ENCODE results near the gene NOXO1.
A peak's percentile ranks its signal among the peaks of the same experiment; 100 is the strongest.

The NOXO1 gene

GRCh38 chr16:1982013-1982433, 754 bp upstream of the NOXO1 start:
- FAIRE-seq (no peak), DNase-seq (ENCODE audit: insufficient read length, low spot score) (no peak)

GRCh38 chr16:1980770-1981087, 540 bp downstream of the NOXO1 start:
- DNase-seq (ENCODE audit: insufficient read length, low spot score) (no peak), FAIRE-seq (no peak)

DNA sequence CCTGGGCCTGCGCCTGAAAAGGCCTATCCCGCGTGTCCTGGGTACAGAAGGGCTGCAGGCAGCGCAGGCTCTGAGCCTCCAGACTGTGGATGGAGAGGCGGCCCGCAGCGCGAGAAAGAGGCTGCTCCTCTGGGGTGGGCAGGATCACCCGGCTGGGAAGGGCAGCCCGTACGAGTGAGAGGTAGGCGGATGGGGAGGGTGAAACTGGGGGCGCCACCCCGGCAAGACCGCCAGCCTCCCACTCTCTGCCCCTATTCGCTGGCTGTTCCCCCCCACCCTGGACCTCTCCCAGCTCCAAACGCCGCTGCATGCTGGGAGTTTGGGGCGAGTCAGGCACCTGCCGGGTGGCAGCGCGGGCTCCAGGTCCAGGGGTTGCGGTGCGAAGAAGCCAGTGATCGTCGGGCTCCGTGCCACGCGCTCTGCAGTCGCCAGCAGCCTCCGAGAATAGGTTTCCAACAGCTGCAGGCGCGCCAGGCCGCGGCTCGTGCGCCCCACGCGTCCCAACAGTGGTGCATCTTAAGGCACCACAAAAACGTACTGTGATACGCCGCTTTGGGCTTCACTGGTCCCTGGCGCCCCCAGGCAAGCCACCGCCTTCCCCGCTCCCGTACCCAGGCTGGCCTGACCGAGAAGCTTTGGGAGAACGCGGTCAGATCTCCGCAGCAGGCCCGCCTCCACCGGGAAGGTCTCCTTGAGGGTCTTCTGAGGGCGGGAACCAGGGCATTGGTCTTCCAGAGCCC, 1.1 kb downstream of the NOXO1 start:
- DNase-seq (ENCODE audit: insufficient read length, low spot score) (no peak), FAIRE-seq (no peak)

DNA sequence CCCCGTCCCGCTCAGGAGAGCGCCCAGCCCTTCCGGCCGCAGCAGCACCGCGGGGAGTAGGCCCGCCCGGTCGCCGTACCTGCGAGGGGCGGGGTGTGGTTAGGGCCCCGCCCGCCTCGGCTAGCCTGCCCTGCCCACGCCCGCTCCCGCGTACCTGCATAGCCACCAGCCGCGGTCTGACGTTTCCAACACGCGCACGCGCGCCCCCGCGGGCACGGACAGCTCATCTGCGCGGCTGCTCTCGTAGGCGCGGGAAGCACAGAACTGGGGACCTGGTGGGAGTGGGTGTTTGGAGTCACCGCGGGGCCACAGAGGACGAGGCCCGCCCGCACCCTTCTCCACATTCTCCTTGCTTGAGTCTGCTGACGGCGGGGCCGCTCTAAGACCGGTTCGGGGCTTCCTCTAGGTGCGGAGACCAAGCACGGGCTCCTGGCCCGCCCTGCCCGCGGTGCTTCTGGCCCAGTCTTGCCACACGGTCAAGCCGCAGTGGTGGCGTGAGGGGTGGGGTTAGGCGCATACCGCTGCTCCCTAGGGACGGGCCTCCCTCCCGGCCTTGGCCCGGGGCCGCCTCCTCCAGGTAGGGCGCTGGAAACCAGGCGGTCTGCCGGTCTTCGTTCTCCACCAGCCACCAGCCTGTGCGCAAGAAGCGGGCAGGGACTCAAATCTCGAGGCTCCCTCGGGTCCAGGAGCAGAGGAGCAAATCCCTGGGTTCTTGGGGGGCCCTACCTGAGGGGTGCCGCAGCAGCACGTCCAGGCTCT, 1.8 kb downstream of the NOXO1 start:
- DNase-seq (ENCODE audit: insufficient read length, low spot score) (no peak), FAIRE-seq (no peak)

- FAIRE-seq (no peak), DNase-seq (ENCODE audit: insufficient read length, low spot score) (no peak)
Observed at GRCh38 chr16:1978476-1979120, 2.7 kb downstream of the NOXO1 start.

- DNase-seq (ENCODE audit: insufficient read length, low spot score) (no peak), FAIRE-seq (no peak)
Observed at GRCh38 chr16:1977875-1978268, 3.4 kb downstream of the NOXO1 start.

- no peak for FAIRE-seq
Observed at GRCh38 chr16:1976951-1977874, 4.1 kb downstream of the NOXO1 start.

GRCh38 chr16:1976216-1976520, 5.1 kb downstream of the NOXO1 start:
- no peak for DNase-seq (ENCODE audit: insufficient read length, low spot score)
- no peak for FAIRE-seq

More at GRCh38 chr16:1976951-1977874, 4.1 kb downstream of the NOXO1 start:
- no peak for DNase-seq (ENCODE audit: insufficient read length, low spot score)

- DNase-seq (ENCODE audit: insufficient read length, low spot score) (no peak), FAIRE-seq (no peak)
Observed at GRCh38 chr16:1975432-1976215, 5.6 kb downstream of the NOXO1 start.

- FAIRE-seq: no peak
- DNase-seq (ENCODE audit: insufficient read length, low spot score): no peak
Observed at GRCh38 chr16:1974157-1975070, 6.9 kb downstream of the NOXO1 start.

- no peak for DNase-seq (ENCODE audit: insufficient read length, low spot score)
- no peak for FAIRE-seq
Observed at GRCh38 chr16:1973461-1974156, 7.7 kb downstream of the NOXO1 start.

GRCh38 chr16:1972490-1972877, 8.8 kb downstream of the NOXO1 start:
- DNase-seq (ENCODE audit: insufficient read length, low spot score) (no peak), FAIRE-seq (no peak)

GRCh38 chr16:1971796-1972489, 9.3 kb downstream of the NOXO1 start, which contains the start of gene TBL3:
TBL3 (plus strand) TSS chr16:1972053; CDS start chr16:1972165, 112 bp downstream.
- FAIRE-seq (peak; percentile 99), DNase-seq (ENCODE audit: insufficient read length, low spot score) (peak; percentile 91)

- DNase-seq (ENCODE audit: insufficient read length, low spot score): no peak
- FAIRE-seq: no peak
Observed at GRCh38 chr16:1968146-1968953, 12.9 kb downstream of the NOXO1 start.

DNA sequence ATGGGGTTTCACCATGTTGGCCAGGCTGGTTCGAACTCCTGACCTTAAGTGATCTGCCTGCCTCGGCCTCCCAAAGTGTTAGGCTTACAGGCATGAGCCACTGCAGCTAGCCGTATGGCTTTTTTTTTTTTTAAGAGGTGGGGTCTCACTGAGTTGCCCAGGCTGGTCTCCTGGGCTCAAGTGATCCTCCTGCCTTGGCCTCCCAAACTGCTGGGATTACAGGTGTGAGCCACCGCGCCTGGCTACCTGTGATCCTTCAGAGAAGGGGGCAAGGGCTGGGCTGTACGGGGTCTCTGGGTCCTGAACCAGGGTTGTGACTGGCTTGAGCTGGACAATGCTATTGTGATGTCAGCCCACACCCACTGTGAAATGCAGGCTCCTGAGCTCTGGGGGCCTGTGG, 14.8 kb downstream of the NOXO1 start, which contains the start of gene RNF151:
Gene RNF151, plus strand, starts transcription at position 397 of the 400 bp plus-strand sequence. CDS start 26 bp downstream, outside the sequence.
- no peak for FAIRE-seq
- DNase-seq (ENCODE audit: insufficient read length, low spot score): no peak

- no peak for FAIRE-seq
- no peak for DNase-seq (ENCODE audit: insufficient read length, low spot score)
Observed at GRCh38 chr16:1965396-1966001, 15.8 kb downstream of the NOXO1 start.
